GM21447 (cell line): Measurements from ENCODE around the gene CPZ.

Experiments used
- ATAC-seq: cut with Tn5 transposase; IDR thresholded peaks from one replicate; pipeline ENCODE4 v1.9.1; 2021; ENCODE audit not compliant: unreplicated experiment

The CPZ gene

DNA sequence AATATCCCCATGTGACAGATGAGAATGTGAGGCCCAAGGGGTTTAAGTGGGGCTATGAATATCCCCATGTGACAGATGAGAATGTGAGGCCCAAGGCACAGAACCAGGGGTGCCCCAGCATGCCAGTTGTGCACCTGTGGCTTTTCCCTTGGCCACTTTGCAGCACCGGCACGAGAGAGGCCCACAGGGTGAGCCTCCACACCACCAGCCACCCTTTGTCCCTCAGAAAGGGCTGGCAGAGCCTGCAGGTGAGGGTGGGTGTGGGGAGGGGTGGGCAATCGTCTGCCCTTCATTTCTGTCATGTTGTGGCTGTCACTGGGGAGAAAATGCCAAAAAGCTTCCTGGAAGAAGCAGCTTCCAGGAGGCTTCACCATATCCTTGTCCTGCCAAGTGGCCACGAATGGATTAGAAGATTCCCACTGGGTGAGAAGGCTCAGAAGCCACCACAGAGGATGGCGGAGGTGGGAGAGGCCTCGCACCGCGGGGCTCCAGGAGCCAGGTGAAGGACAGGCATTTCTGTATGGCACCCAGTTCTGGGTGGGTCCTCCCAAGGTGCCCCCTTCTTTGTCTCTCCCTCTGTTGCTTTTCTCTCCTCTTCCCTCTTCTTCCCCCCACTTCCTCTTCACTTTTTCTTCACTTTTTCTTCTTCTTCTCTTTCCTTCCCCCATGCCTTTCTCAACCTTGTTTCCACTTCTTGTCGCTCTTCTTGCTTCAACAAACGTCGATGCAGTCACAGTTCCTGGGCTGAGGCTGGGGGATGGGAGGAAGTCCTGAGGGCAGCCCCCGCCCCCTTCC lies 12.8 kb upstream of the CPZ start:
- no peak for ATAC-seq

DNA sequence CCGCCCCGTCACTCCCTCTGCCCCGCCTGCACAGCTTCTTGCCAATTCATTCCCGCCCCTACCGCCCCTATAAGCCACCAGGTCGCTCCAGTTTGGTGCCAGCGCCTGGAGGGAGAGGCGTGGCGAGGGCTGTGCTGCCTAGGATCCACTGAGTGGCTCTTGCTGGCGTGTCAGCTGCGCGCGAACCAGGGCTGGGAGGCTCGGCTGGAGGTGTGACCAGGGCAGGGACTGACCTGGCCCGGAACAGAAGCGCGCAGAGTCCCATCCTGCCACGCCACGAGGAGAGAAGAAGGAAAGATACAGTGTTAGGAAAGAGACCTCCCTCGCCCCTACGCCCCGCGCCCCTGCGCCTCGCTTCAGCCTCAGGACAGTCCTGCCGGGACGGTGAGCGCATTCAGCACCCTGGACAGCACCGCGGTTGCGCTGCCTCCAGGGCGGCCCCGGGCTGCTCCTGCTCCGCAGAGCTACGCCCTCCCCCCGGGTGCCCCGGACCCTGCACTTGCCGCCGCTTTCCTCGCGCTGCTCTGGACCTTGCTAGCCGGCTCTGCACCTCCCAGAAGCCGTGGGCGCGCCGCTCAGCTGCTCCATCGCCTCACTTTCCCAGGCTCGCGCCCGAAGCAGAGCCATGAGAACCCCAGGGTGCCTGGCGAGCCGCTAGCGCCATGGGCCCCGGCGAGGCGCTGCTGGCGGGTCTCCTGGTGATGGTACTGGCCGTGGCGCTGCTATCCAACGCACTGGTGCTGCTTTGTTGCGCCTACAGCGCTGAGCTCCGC lies 12.1 kb upstream of the CPZ start, which contains the start of gene GPR78:
TSS of gene GPR78 (plus strand) at position 72 of the 773 bp plus-strand sequence. CDS start at position 663, 591 bp downstream.
- ATAC-seq = no peak

DNA sequence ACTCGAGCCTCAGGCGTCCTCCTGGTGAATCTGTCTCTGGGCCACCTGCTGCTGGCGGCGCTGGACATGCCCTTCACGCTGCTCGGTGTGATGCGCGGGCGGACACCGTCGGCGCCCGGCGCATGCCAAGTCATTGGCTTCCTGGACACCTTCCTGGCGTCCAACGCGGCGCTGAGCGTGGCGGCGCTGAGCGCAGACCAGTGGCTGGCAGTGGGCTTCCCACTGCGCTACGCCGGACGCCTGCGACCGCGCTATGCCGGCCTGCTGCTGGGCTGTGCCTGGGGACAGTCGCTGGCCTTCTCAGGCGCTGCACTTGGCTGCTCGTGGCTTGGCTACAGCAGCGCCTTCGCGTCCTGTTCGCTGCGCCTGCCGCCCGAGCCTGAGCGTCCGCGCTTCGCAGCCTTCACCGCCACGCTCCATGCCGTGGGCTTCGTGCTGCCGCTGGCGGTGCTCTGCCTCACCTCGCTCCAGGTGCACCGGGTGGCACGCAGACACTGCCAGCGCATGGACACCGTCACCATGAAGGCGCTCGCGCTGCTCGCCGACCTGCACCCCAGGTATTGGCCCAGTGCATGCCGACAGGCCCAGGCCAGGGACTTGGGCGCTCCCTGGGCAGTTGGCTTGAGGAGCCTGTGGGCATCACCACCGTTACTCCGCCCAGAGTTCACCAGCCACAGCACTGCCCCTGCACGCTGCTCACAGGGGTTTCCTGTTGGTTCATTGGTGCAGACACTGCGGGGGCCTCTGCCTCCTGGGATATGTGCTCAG lies 11.3 kb upstream of the CPZ start:
- no peak for ATAC-seq

DNA sequence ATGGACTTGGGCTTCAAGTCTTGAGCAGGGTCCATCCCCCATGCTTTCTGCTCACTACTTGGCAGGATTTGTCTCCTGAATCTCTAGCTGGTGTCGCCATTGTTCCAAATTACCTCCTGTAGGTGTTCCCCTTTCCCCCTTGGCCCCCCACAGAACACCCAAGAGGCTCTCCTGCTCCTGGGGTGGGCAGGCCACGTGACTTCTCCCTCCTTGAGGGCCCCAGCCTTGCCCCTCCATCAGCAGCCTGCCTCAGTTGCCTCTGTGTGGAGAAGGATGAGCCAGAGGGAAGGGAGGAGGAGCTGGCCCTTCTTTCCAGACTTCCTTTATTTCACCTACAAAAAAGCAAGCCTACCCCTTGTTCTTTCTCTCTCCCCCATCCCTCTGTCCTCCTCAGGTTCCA lies 10.5 kb upstream of the CPZ start:
- ATAC-seq = no peak

DNA sequence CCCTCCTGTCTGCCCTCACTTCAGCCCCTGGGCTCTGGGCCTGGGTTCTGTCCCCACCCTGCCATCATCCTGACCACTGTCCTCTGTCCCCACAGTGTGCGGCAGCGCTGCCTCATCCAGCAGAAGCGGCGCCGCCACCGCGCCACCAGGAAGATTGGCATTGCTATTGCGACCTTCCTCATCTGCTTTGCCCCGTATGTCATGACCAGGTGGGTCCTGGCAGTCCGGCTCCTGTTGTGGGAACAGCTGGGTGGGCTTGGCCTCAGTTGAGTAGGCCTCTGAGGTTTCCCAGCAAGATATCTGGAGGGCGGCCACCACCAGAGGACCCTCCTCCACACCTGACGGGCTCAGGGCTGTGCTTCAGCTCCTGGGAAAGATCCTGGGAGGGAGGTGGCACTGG lies 10.1 kb upstream of the CPZ start:
- no peak for ATAC-seq

DNA sequence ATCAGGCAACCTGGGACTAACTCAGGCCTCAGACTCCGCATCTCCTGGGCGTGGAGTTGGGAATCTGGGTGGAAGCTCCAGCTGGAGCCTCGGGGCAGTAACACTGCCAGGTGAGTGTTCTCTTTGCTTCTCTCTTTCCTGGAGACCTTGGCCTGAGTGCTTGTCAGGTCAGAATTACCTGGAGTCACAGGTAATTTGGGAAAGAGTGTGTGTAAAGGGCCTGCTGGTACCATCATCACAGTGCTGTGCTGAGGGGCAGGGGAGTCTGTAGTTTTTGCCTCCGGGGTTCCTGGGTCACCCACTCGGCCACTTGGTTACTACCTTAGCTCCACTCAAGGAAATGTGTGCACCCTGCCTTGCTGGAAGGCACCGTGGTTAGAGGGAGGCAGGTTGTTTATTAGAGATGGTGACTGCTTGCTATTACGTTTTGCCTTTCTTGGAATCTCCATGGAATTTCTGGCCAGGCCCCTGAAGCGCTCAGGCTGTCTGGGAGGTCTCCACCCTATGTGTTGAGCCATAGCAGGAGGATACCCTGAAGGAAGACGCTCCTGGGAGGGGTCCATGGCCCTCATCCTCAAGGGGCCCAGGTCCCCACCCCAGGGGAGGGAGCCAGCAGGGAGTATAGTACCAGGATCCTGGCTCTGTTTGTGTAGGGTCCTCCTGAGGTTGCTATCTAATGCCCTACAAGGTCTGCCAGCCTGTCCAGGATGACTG lies 9.5 kb upstream of the CPZ start:
- no peak for ATAC-seq

DNA sequence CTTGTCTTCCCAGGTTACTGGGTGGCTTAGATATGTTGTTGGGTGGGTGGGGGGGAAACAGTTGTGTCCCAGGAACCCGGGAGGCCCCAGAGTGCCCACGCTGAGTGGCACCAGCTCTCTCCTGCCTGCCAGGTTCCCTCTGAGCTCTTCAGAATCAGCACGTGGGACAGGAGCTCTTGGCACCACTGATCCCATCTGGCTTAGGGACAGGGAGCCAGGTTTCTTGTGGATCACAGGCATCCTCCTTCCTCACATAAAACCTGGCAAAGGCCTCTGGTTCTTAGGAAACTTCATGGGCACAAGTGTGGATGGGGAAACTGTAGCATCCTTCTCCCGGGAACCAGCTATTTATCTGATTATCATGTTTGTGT lies 8.9 kb upstream of the CPZ start:
- ATAC-seq = no peak

DNA sequence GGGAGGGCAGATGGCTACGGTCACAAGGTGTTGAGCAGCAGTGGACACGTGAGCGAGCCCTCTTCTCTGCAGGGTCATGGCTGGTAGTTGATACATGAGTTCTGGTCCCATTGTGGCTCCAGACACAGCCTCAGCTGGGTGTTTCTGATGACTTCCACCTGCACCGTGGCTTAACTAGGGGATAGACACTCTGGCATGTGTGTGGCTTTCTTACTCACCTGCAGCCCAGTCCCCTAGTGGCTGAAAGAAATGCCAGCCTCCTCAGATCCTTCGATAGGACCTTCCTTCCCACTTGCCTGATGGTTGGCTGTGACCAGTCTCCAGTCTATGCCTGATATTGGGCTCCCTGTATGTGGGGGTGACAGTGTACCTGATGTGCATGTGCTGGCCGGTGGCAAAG lies 7.4 kb upstream of the CPZ start:
- no peak for ATAC-seq

DNA sequence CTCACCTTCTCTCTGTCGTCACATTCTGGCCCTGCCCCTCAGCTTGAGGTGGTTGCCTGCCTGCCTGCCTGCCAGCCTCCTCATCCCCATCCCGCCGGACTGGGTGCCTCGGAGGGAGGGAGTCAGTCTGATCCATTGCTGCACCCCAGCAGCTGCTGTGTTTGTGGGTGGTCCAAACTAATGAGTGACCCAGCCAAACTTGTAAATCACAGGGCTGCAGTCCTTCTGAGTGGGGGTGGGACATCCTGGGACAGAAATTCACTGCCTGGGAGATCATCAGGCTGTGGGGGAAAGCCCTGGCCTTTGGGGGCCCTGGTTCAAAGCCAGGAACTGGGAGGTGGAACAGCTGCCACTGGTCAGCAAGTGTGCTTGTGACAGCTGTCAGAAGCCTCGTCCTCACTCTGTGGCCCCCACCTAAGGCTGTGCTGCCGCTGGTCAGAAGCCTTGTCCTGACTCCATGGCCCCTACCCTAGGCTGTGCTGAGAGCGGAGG lies 6.8 kb upstream of the CPZ start:
- no peak for ATAC-seq

DNA sequence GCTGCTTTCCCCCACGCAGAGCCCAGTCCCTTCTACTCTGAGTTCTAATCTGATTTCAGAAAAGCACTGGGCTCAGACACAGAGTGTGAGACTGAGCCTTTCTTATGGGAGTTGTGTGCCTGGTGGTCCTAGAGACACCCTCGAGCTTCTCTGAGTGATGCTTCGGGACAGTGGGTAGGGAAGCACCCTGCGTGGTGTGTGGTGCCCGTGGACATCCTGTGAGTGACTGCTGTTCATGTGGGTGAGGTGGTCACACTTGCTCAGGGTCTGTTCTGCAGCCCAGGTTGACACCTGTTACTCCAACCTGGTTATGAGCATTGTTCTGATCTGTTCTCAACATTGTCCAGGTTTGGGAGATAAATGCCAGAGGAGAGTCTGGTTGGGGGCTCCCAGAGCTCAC lies 6.3 kb upstream of the CPZ start:
- ATAC-seq = no peak

DNA sequence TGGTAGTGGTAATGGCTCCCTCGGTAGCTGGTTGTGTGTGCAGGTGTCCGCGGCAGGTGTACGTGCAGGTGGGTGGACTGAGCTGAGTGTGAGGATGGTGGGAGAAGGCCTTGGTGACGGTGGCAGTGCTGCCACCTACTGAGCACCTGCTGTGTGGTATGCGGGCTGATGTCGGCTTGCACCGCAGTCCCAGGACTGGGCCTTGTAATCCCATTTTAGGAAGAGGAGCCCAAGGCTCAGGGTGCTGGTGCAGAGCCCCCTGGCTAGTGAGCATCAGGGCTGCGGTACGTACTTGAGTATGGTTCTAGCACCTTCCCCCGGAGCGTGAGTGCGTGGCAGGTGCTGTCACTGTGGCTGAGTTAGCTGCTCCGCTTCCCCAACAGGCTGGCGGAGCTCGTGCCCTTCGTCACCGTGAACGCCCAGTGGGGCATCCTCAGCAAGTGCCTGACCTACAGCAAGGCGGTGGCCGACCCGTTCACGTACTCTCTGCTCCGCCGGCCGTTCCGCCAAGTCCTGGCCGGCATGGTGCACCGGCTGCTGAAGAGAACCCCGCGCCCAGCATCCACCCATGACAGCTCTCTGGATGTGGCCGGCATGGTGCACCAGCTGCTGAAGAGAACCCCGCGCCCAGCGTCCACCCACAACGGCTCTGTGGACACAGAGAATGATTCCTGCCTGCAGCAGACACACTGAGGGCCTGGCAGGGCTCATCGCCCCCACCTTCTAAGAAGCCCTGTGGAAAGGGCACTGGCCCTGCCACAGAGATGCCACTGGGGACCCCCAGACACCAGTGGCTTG lies 5.7 kb upstream of the CPZ start:
- no peak for ATAC-seq

DNA sequence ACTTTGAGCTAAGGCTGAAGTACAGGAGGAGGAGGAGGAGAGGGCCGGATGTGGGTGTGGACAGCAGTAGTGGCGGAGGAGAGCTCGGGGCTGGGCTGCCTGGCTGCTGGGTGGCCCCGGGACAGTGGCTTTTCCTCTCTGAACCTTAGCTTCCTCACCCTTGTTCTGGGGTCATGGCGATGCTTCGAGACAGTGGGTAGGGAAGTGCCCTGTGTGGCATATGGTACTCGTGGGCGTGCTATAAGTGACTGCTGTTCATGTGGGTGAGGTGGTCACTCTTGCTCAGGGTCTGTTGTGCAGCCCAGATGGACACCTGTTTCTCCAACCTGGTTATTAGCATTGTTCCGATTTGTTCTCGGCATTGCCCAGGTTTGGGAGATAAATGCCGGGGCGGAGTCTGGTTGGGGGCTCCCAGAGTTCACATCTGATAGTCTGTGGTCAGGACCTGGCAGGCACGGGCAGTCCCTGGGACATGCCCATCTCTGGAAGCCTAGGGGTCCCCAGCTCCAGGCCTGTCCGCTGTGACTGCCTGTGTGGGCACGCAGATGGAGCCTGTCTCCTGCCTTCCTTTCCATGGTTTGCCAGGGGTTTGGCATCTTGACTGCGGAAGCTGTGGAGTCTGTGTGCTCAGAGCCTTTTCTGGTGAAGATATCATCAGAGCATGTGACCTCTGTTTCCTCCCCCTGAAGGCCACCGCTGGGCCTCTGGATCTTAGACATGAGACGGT lies 4.9 kb upstream of the CPZ start:
- no peak for ATAC-seq

DNA sequence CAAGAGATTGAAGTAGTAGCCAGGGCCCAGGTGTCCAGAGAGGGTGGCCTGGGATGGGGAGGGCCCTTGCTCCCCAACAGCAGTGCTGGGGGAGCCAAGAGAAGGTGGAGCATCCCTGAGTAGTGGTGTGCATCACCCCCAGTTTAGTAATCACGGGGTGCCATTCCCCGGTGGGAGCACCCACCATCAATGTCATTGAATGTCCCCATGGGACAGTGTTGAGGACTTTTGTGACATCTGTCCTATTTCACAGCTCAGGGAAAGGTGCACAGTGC lies 4.4 kb upstream of the CPZ start:
- no peak for ATAC-seq

DNA sequence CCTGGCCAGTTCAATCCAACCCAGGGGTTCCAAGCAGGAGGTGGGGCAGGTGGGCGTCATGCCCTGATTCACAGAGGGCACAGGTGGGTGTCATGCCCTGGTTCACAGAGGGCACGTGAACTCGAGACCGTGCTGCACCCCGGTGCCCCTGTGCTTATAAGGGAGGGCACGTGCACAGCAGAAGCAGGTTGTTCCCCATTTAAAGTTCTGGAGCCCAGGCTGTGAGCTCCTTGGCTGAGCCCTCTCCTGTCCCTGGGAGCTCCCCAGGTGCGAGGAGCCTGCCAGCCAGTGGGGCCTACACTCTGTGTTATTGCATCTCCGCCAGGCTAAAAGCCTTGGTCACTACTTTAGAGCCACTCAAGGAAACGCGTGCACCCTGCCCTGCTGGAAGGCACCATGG lies 3.2 kb upstream of the CPZ start:
- ATAC-seq = no peak

DNA sequence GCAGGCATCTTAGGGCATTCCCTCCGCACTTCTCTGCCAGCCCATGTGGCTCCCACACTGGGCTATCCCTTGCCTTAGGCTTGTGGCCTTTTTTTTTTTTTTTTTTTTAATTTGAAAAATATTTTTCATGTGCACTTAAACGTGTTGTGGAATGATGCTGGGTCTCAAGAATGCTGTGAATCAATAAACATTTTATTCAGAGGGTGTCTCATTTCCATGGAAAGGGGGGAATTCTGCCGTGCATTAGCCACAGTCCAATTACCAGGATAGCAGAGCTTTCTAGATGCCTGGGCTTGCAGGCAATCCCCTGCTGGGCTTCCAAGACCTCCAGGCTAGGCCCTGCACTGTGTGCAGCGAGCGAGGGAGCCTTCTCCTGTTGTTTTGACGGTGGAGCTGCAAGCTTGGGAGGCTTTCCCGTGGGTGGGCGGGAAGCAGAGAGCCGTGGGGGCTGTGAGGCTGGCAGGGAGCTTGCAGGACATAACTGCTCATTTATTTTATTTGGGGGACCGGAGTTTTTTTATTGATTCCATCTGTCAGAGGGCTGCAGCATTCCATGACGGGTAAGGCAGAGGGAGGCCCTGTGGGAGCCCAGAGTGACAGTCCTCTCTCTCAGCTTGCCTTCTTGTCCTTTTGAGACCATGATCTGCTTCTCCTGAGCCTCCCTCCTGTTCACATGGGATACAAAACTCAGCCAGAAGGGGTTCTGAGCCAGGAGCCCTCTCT lies 2.6 kb upstream of the CPZ start:
- ATAC-seq = no peak

DNA sequence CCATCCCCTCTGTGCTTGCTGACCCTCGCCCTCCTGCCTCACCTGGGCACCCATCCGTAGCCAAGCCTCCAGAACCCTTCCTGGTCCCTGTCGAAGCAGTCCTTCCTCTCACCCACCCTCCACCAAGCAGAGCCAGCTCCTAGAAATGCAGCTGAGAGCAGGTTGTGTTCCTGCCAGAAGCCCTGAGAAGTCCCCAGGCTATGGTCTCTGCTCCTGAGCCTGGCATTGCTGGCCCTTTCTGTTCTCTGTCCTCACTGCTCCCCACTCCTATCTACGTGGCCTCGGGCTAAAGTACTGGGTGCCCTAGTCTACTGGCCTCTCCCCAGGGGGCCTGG lies 2.1 kb upstream of the CPZ start:
- no peak for ATAC-seq

DNA sequence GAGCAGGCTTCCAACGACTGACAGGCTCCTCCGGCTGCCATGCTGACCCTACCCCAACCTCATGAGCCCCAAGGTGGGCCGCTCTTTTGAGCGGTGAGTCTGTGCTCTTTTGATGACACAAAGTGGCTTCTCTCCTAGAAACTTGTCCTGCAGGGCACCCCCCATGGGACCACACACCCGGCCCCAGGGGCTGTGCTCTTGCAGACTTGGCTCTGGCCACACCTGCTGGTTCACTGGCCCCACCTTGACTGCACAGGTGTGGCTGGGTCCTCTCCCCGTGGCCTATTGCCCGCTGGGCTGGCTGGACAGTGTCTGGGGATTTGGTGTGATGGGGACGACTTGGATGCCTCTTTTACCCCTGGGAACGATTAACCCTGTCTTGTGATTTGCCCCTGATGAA lies 1.5 kb upstream of the CPZ start:
- ATAC-seq = no peak

DNA sequence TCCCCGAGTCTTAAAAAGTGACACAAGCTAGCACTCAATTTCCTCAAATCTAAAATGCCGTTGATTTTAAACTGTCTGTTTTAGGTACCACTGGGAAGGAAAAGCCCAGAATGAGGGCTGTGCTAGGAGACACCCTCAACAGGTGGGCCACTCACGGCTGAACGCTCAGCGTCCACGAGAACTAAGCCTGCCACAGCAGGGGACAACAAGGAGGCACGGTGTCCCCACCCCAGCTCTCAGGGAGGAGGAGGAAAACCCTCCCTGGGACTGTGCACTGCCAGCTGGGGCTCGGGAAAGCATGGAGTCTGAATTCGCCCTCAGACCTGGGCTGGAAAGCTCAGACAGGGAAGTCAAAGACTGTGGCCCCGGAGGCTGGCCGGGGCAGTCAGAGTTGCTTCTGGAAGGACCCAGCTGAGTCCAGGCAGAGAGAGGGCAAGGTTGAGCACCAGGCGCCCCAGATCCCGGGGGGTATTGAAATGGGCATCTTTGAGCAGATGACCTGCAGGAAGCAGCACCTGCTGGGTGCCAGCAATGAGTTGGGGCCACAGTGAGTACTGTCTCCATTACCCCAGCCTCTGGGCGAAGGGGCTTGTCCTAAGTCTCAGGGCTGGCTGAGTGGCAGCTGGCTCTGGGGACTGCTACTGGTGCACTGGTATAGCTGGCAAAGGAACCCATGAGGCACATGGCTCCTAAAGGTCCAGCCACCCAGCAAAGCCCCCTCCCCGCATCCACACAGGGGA lies 769 bp upstream of the CPZ start:
- no peak for ATAC-seq
